Spinal cord (tissue), 10 donors: Measurements from ENCODE around the gene B4GALT5. TPM values are rescaled to one million over a fixed set of nuclear protein-coding genes. Genes with fewer than 3 reads are reported as not detected.

Experiments
- DNase-seq, 6 donors: peaks; one replicate each; pipeline versions ENCODE4 v3.0.0 to v3.0.0-alpha.2; 2013 to 2015; ENCODE audit warnings: low spot score in 6 of 6, low read depth in 4 of 6
- H3K27ac ChIP-seq: one replicate; pipeline ENCODE4 v1.5.1; 2013; ENCODE audit warnings: low read depth, low read length, control low read depth
- H3K27me3 ChIP-seq: one replicate; pipeline ENCODE4 v1.6.1; 2013; ENCODE audit warnings: low read length; ENCODE audit not compliant: control insufficient read depth, insufficient read depth
- H3K36me3 ChIP-seq: one replicate; pipeline ENCODE4 v1.6.1; 2013; ENCODE audit warnings: low read length; ENCODE audit not compliant: control insufficient read depth, insufficient read depth
- H3K4me1 ChIP-seq: one replicate; pipeline ENCODE4 v1.6.1; 2013; ENCODE audit warnings: low read length; ENCODE audit not compliant: control insufficient read depth, insufficient read depth
- H3K4me3 ChIP-seq: one replicate; pipeline ENCODE4 v1.5.1; 2013; ENCODE audit warnings: low read depth, low read length, control low read depth
- H3K9me3 ChIP-seq: one replicate; pipeline ENCODE4 v1.6.1; 2013; ENCODE audit warnings: low read length; ENCODE audit not compliant: control insufficient read depth, insufficient read depth
- WGBS: methylation state at CpG from one replicate; pipeline ENCODE4 v1.1.5; 2013; ENCODE audit warnings: missing lambda C conversion rate; ENCODE audit not compliant: insufficient coverage; 5-methylcytosine and 5-hydroxymethylcytosine counted together
- polyA plus RNA-seq, 2 donors: library from polyadenylated mRNA; unstranded; fragments of 120-200 nt; gene quantifications; one replicate each; pipeline ENCODE4 v1.2.1, GENCODE V29; 2013; ENCODE audit not compliant: insufficient read length in 2 of 2
- total RNA-seq, 2 donors: library from RNA; depleted of rRNA in 1 of 2; stranded (reverse); fragments of 120-200 nt in 1 of 2; fragments of >200 nt in 1 of 2; gene quantifications; one replicate each; pipeline versions ENCODE4 v1.2.3 to v1.2.4, GENCODE V29; 2013 to 2014
- donor health status: healthy.

B4GALT5 gene
- total and polyA plus RNA-seq, 4 donors: 29.6 to 67.9 (median 58.1) TPM

GRCh38 chr20:49666911-49667310 is 46.8 kb downstream of the B4GALT5 start:
- Histone ChIP-seq H3K27me3 (no peaks in the 10 kb centered on the region), H3K4me1 (peaks cover 10% of the 10 kb centered on the region), H3K4me3 (no peak overlapping the region), H3K9me3 (no peaks in the 10 kb centered on the region), H3K36me3 (no peaks in the 10 kb centered on the region), H3K27ac (no peak overlapping the region)
- peak in 2 of 6 donors; percentile 48 to 80 for DNase-seq
- WGBS: 17% methylated on average over 2 of the region's 3 CpGs

- no peak for DNase-seq
- no peak overlapping the region for H3K4me3 ChIP-seq
- no peaks in the 10 kb centered on the region for H3K36me3 ChIP-seq
- H3K27ac ChIP-seq: no peak overlapping the region
- H3K27me3 ChIP-seq: no peaks in the 10 kb centered on the region
- no peaks in the 10 kb centered on the region for H3K9me3 ChIP-seq
- WGBS: 95% methylated on average over 4 of the region's 7 CpGs
- H3K4me1 ChIP-seq: peaks cover 13% of the 10 kb centered on the region
Measured at GRCh38 chr20:49665796-49666195, 47.9 kb downstream of the B4GALT5 start.

GRCh38 chr20:49664612-49665313 is 48.9 kb downstream of the B4GALT5 start:
- no peaks in the 10 kb centered on the region for H3K9me3 ChIP-seq
- no peak overlapping the region for H3K4me3 ChIP-seq
- 100% methylated on average over 1 of the region's 3 CpGs for WGBS
- H3K4me1 ChIP-seq: peaks cover 13% of the 10 kb centered on the region
- no peak for DNase-seq
- no peaks in the 10 kb centered on the region for H3K36me3 ChIP-seq
- no peak overlapping the region for H3K27ac ChIP-seq
- H3K27me3 ChIP-seq: no peaks in the 10 kb centered on the region

GRCh38 chr20:49663112-49663511 is 50.6 kb downstream of the B4GALT5 start:
- no peaks in the 10 kb centered on the region for H3K27me3 ChIP-seq
- DNase-seq: no peak
- no peak overlapping the region for H3K27ac ChIP-seq

GRCh38 chr20:49661560-49662329 is 51.9 kb downstream of the B4GALT5 start:
- Histone ChIP-seq H3K27ac (peak overlapping the region; percentile 58), H3K4me3 (no peak overlapping the region), H3K9me3 (no peaks in the 10 kb centered on the region), H3K4me1 (peaks cover 9% of the 10 kb centered on the region), H3K27me3 (no peaks in the 10 kb centered on the region), H3K36me3 (no peaks in the 10 kb centered on the region)
- peak in 1 of 6 donors; percentile 46 for DNase-seq
- WGBS: no CpG with 5 or more reads among the region's 8 CpGs

More at GRCh38 chr20:49663112-49663511, 50.6 kb downstream of the B4GALT5 start:
- H3K4me1 ChIP-seq: peaks cover 13% of the 10 kb centered on the region
- H3K36me3 ChIP-seq: no peaks in the 10 kb centered on the region
- H3K9me3 ChIP-seq: no peaks in the 10 kb centered on the region
- no peak overlapping the region for H3K4me3 ChIP-seq

GRCh38 chr20:49660912-49661311 is 52.8 kb downstream of the B4GALT5 start:
- no peak for DNase-seq
- no peaks in the 10 kb centered on the region for H3K9me3 ChIP-seq
- WGBS: 92% methylated on average over 4 of the region's 5 CpGs
- peaks cover 2% of the 10 kb centered on the region for H3K36me3 ChIP-seq
- no peak overlapping the region for H3K27ac ChIP-seq
- no peak overlapping the region for H3K4me3 ChIP-seq
- H3K4me1 ChIP-seq: peaks cover 9% of the 10 kb centered on the region
- no peaks in the 10 kb centered on the region for H3K27me3 ChIP-seq

GRCh38 chr20:49659056-49659455 is 54.6 kb downstream of the B4GALT5 start:
- no peaks in the 10 kb centered on the region for H3K9me3 ChIP-seq
- peaks cover 9% of the 10 kb centered on the region for H3K4me1 ChIP-seq
- 25% methylated on average over 2 of the region's 3 CpGs for WGBS
- no peak overlapping the region for H3K27ac ChIP-seq
- no peak overlapping the region for H3K4me3 ChIP-seq
- no peaks in the 10 kb centered on the region for H3K27me3 ChIP-seq
- peaks cover 17% of the 10 kb centered on the region for H3K36me3 ChIP-seq
- DNase-seq: peak in 1 of 6 donors; percentile 24

- Histone ChIP-seq H3K27ac (no peak overlapping the region), H3K27me3 (no peaks in the 10 kb centered on the region), H3K36me3 (peaks cover 22% of the 10 kb centered on the region), H3K4me1 (peaks cover 9% of the 10 kb centered on the region), H3K4me3 (no peak overlapping the region), H3K9me3 (no peaks in the 10 kb centered on the region)
- WGBS: 40% methylated on average over 1 of the region's 2 CpGs
- DNase-seq: peak in 1 of 6 donors; percentile 72
Measured at GRCh38 chr20:49658508-49658907, 55.2 kb downstream of the B4GALT5 start.

GRCh38 chr20:49657118-49657901 is 56.4 kb downstream of the B4GALT5 start:
- 59% methylated on average over 3 of the region's 8 CpGs for WGBS
- Histone ChIP-seq H3K36me3 (peaks cover 24% of the 10 kb centered on the region), H3K4me3 (no peak overlapping the region), H3K27me3 (no peaks in the 10 kb centered on the region), H3K9me3 (no peaks in the 10 kb centered on the region), H3K4me1 (peaks cover 8% of the 10 kb centered on the region), H3K27ac (no peak overlapping the region)
- DNase-seq: no peak
